HepG2 (cell line): ENCODE results near the gene ASPM. TPM values are rescaled to one million over a fixed set of nuclear protein-coding genes. Genes with fewer than 3 reads are reported as not detected.

ENCODE experiments used
- ATAC-seq: fragments of 200-7000 bp; cut with Tn5 transposase; 3 replicates; pipeline ENCODE4 v1.9.1; 2020; ENCODE audit warnings: mild to moderate bottlenecking, moderate library complexity
- Bru-seq: library from RNA; stranded (reverse); fragments of 400-500 nt; gene quantifications from one replicate; lab custom pipeline; 2021; lab: Mats Ljungman, UMichigan
- BruChase-seq, 2 experiments: library from RNA; stranded (reverse); fragments of 400-500 nt; gene quantifications; one replicate each; lab custom pipeline; 2021; lab: Mats Ljungman, UMichigan
- BruUV-seq: library from RNA; stranded (reverse); fragments of 400-500 nt; replicated peaks from 2 replicates; lab custom pipeline; 2021; lab: Mats Ljungman, UMichigan
- CTCF ChIA-PET: fragments of 300-600 bp; formaldehyde crosslinking; extraction: SDS; loops from one replicate; lab custom pipeline; 2021; ENCODE audit warnings: low total read pairs, inconsistent platforms, low intra/inter-chr PET ratio; lab: Yijun Ruan, JAX
- POLR2A ChIA-PET: fragments of 350-600 bp; sonication (Branson Sonifier 250); formaldehyde crosslinking; loops from one replicate; lab custom pipeline; 2020; ENCODE audit warnings: antibody characterized with exemption, inconsistent platforms; lab: Yijun Ruan, JAX
- DNase-seq: peaks from one replicate; pipeline ENCODE4 v3.0.0-alpha.2; 2015; ENCODE audit warnings: low spot score
- FAIRE-seq: peaks from 3 replicates; lab custom pipeline; 2011; peaks lifted over from hg19 to GRCh38; lab: Jason Lieb, UNC
- H2AFZ ChIP-seq: one replicate; pipeline ENCODE4 v1.6.1; 2011; ENCODE audit warnings: low read length, inconsistent platforms
- H3K27ac ChIP-seq: fragments of 300-600 bp; 3 replicates; pipeline ENCODE4 v1.8.0; 2011; ENCODE audit warnings: mixed run types, mild to moderate bottlenecking, mixed read lengths, low read length, inconsistent platforms; ENCODE audit not compliant: insufficient read depth; ENCODE audit errors: extremely low read length
- H3K27me3 ChIP-seq, 2 experiments: fragments of 200-600 bp in 1 of 2; 2 replicates in 1 of 2; 3 replicates in 1 of 2; pipeline versions ENCODE4 v1.6.0 to v1.8.0; 2011; ENCODE audit warnings: low read length in 2 of 2, mild to moderate bottlenecking in 2 of 2, moderate library complexity in 2 of 2, inconsistent platforms in 1 of 2; ENCODE audit not compliant: insufficient read depth in 2 of 2, control insufficient read depth in 1 of 2
- H3K36me3 ChIP-seq, 2 experiments: fragments of 200-600 bp in 1 of 2; replicated peaks in 1 of 2; 2 replicates in 1 of 2; 3 replicates in 1 of 2; pipeline versions ENCODE4 v1.5.1 to v1.8.0; 2011; ENCODE audit warnings: low read length in 2 of 2, inconsistent platforms in 1 of 2; ENCODE audit not compliant: insufficient read depth in 2 of 2, control insufficient read depth in 1 of 2
- H3K4me1 ChIP-seq: 2 replicates; pipeline ENCODE4 v1.5.1; 2012; ENCODE audit warnings: low read length, inconsistent platforms; ENCODE audit not compliant: insufficient read depth
- H3K4me2 ChIP-seq: 2 replicates; pipeline ENCODE4 v1.6.0; 2011; ENCODE audit warnings: low read depth, low read length, inconsistent platforms
- H3K4me3 ChIP-seq, 3 experiments: fragments of 200-600 bp in 1 of 3; sonication (generic), shearing (Covaris generic) in 1 of 3; replicated peaks in 1 of 3; 2 replicates each; pipeline ENCODE4 v1.5.1; 2011 to 2016; ENCODE audit warnings: low read length in 3 of 3, inconsistent platforms in 2 of 3, low read depth in 2 of 3, mild to moderate bottlenecking in 2 of 3, control low read depth in 1 of 3, mixed read lengths in 1 of 3; ENCODE audit not compliant: insufficient read depth in 1 of 3
- H3K79me2 ChIP-seq: one replicate; pipeline ENCODE4 v1.6.1; 2011; ENCODE audit warnings: low read length, inconsistent platforms; ENCODE audit not compliant: insufficient read depth
- H3K9ac ChIP-seq: 2 replicates; pipeline ENCODE4 v1.6.0; 2011; ENCODE audit warnings: mild to moderate bottlenecking, low read depth, low read length, inconsistent platforms; ENCODE audit not compliant: insufficient read depth
- H3K9me3 ChIP-seq: 2 replicates; pipeline ENCODE4 v1.5.1; 2012; ENCODE audit warnings: mild to moderate bottlenecking, low read length
- H4K20me1 ChIP-seq: 2 replicates; pipeline ENCODE4 v1.6.0; 2011; ENCODE audit warnings: inconsistent platforms, mild to moderate bottlenecking, low read length, moderate library complexity; ENCODE audit not compliant: insufficient read depth
- AKNA ChIP-seq: sonication (generic); formaldehyde crosslinking; IDR thresholded peaks from 2 replicates; pipeline ENCODE4 v1.4.0; 2020; ENCODE audit warnings: missing genetic modification reagents, borderline replicate concordance
- ARID2 ChIP-seq: sonication (generic); formaldehyde crosslinking; IDR thresholded peaks from 2 replicates; pipeline ENCODE4 v1.8.1; 2022; ENCODE audit warnings: mild to moderate bottlenecking, missing genetic modification reagents, borderline replicate concordance
- DMAP1 ChIP-seq: IDR thresholded peaks from 2 replicates; pipeline ENCODE4 v1.6.1; 2016
- POGZ ChIP-seq: sonication (generic); formaldehyde crosslinking; IDR thresholded peaks from 2 replicates; pipeline ENCODE4 v1.4.0; 2020; ENCODE audit warnings: mild to moderate bottlenecking, missing genetic modification reagents
- POLR2A ChIP-seq, 2 experiments: IDR thresholded peaks; 2 replicates each; pipeline ENCODE4 v1.6.1; 2011; ENCODE audit warnings: low read depth in 2 of 2, low read length in 2 of 2, mild to moderate bottlenecking in 1 of 2, moderate library complexity in 1 of 2; ENCODE audit not compliant: insufficient read depth in 1 of 2
- WGBS: methylation state at CpG from one replicate; pipeline ENCODE4 v1.1.6; 2017; ENCODE audit warnings: low lambda C conversion rate; 5-methylcytosine and 5-hydroxymethylcytosine counted together
- in situ Hi-C: cut with HindIII; loops from 2 replicates; pipeline ENCODE4 v1.10.0; 2017; ENCODE audit warnings: low pct_unique_long_range_greater_than_20kb; ENCODE audit not compliant: extremely low pct_ligation_motif_present
- intact Hi-C: fragments of 100-400 bp; cut with micrococcal nuclease; formaldehyde crosslinking; loops from one replicate; pipeline ENCODE4 v1.10.0; 2022; ENCODE audit not compliant: unreplicated experiment
- long read RNA-seq, 2 experiments: library from RNA in 1 of 2; library from polyadenylated mRNA in 1 of 2; stranded (forward) in 1 of 2; unstranded in 1 of 2; transcript quantifications; one replicate each; pipeline ENCODE4 v2.0.0, GENCODE V29; 2019 to 2022
- polyA minus RNA-seq, 3 experiments: library from RNA; depleted of rRNA, polyadenylated mRNA; stranded (reverse); fragments of >200 nt; gene quantifications; 2 replicates each; pipeline ENCODE4 v1.2.3, GENCODE V29; 2011; ENCODE audit warnings: low replicate concordance in 1 of 3
- polyA plus RNA-seq, 8 experiments: library from polyadenylated mRNA; depleted of rRNA in 3 of 8; stranded (reverse) in 7 of 8; unstranded in 1 of 8; fragments of >200 nt; fragmentation: Illumina TruSeq in 4 of 8; extraction: Trizol in 4 of 8; gene quantifications; 2 replicates each; pipeline versions ENCODE4 v1.2.1 to v1.2.3, GENCODE V29; 2011 to 2016; ENCODE audit warnings: low read depth in 4 of 8, missing spikeins in 1 of 8, mixed read lengths in 1 of 8; ENCODE audit not compliant: insufficient read depth in 1 of 8
- total RNA-seq, 5 experiments: library from RNA; depleted of rRNA; stranded (reverse); fragments of >200 nt; fragmentation: Illumina TruSeq; extraction: Trizol; gene quantifications; 2 replicates each; pipeline ENCODE4 v1.2.3, GENCODE V29; 2016; ENCODE audit warnings: low read depth in 1 of 5

Gene ASPM, protein sequence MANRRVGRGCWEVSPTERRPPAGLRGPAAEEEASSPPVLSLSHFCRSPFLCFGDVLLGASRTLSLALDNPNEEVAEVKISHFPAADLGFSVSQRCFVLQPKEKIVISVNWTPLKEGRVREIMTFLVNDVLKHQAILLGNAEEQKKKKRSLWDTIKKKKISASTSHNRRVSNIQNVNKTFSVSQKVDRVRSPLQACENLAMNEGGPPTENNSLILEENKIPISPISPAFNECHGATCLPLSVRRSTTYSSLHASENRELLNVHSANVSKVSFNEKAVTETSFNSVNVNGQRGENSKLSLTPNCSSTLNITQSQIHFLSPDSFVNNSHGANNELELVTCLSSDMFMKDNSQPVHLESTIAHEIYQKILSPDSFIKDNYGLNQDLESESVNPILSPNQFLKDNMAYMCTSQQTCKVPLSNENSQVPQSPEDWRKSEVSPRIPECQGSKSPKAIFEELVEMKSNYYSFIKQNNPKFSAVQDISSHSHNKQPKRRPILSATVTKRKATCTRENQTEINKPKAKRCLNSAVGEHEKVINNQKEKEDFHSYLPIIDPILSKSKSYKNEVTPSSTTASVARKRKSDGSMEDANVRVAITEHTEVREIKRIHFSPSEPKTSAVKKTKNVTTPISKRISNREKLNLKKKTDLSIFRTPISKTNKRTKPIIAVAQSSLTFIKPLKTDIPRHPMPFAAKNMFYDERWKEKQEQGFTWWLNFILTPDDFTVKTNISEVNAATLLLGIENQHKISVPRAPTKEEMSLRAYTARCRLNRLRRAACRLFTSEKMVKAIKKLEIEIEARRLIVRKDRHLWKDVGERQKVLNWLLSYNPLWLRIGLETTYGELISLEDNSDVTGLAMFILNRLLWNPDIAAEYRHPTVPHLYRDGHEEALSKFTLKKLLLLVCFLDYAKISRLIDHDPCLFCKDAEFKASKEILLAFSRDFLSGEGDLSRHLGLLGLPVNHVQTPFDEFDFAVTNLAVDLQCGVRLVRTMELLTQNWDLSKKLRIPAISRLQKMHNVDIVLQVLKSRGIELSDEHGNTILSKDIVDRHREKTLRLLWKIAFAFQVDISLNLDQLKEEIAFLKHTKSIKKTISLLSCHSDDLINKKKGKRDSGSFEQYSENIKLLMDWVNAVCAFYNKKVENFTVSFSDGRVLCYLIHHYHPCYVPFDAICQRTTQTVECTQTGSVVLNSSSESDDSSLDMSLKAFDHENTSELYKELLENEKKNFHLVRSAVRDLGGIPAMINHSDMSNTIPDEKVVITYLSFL (N-terminal part only)
- total RNA-seq (2016; rRNA removed; fragmentation: Illumina TruSeq; extraction: Trizol) (29.1 and 35.8 TPM in 2 replicates), polyA plus RNA-seq (2011; rRNA removed) (4.2 and 7.7 TPM in 2 replicates), polyA minus RNA-seq (2011; rRNA and poly(A)+ RNA removed; ENCODE audit: low replicate concordance) (5.4 and 39.3 TPM in 2 replicates), Bru-seq, nascent RNA (percentile 77 among the genes with signal in this experiment), BruChase-seq, experiment 1, labeled RNA remaining after a 6-hour chase (percentile 80 among the genes with signal in this experiment), BruChase-seq, experiment 2, labeled RNA remaining after a 2-hour chase (percentile 83 among the genes with signal in this experiment)
- 1.6 and 2.1 TPM in 2 replicates for total RNA-seq (2016; cell fraction: cytosol; rRNA removed; fragmentation: Illumina TruSeq; extraction: Trizol; ENCODE audit: low read depth)
- 27.3 and 33.8 TPM in 2 replicates for total RNA-seq (2016; cell fraction: insoluble cytoplasmic fraction; rRNA removed; fragmentation: Illumina TruSeq; extraction: Trizol)
- 4.8 and 6.2 TPM in 2 replicates for total RNA-seq (2016; cell fraction: membrane; rRNA removed; fragmentation: Illumina TruSeq; extraction: Trizol)
- 106 and 107 TPM in 2 replicates for total RNA-seq (2016; cell fraction: nucleus; rRNA removed; fragmentation: Illumina TruSeq; extraction: Trizol)
- polyA plus RNA-seq (2011; cell fraction: cytosol; rRNA removed), result 1.6 and 1.9 TPM in 2 replicates
- polyA plus RNA-seq (2011; cell fraction: nucleus; rRNA removed), result 7.6 and 8.3 TPM in 2 replicates
- polyA plus RNA-seq (2012), result 5.7 and 11.2 TPM in 2 replicates
- 0.29 and 0.42 TPM in 2 replicates for polyA plus RNA-seq (2016; cell fraction: cytosol; fragmentation: Illumina TruSeq; extraction: Trizol; ENCODE audit: low read depth)
- polyA plus RNA-seq (2016; cell fraction: insoluble cytoplasmic fraction; fragmentation: Illumina TruSeq; extraction: Trizol; ENCODE audit: low read depth), result 14.1 and 15.2 TPM in 2 replicates
- 1.1 and 1.3 TPM in 2 replicates for polyA plus RNA-seq (2016; cell fraction: membrane; fragmentation: Illumina TruSeq; extraction: Trizol; ENCODE audit: low read depth)
- polyA plus RNA-seq (2016; cell fraction: nucleus; fragmentation: Illumina TruSeq; extraction: Trizol; ENCODE audit: insufficient read depth, low read depth), result 68.0 and 76.0 TPM in 2 replicates
- 9.2 and 12.6 TPM in 2 replicates for polyA minus RNA-seq (2011; cell fraction: cytosol; rRNA and poly(A)+ RNA removed)
- 53.3 and 75.3 TPM in 2 replicates for polyA minus RNA-seq (2011; cell fraction: nucleus; rRNA and poly(A)+ RNA removed)
- long read RNA-seq, experiment 1, partial matches to known transcripts, result 13 of 13 reads
- long read RNA-seq, experiment 1, other reads (novel, unspliced or antisense), result 0 of 13 reads
- long read RNA-seq, experiment 2, partial matches to known transcripts, result 8 of 9 reads
- long read RNA-seq, experiment 2, other reads (novel, unspliced or antisense), result 1 of 9 reads

- no peaks in the 10 kb centered on the region for H4K20me1 ChIP-seq
- H3K9me3 ChIP-seq, result no peaks in the 10 kb centered on the region
- peak within 1 kb of the TSS; percentile 76 to 91 (median 84) for H3K4me3 ChIP-seq
- H3K79me2 ChIP-seq, result peaks cover 26% of the 10 kb centered on the region
- POLR2A ChIA-PET, result no interaction called here
- BruUV-seq, result TSS peak; percentile 83
- WGBS, result under 1% methylated on average over 32 of the region's 67 CpGs
- peak within 1 kb of the TSS; percentile 82 for H3K4me2 ChIP-seq
- DNase-seq, result peak; percentile 91
- H2AFZ ChIP-seq, result peak within 1 kb of the TSS; percentile 99
- peak within 1 kb of the TSS; percentile 76 for H3K9ac ChIP-seq
- in situ Hi-C loops (no loop called here), intact Hi-C loops (loop anchor here (2.0 kb wide), 1 partner anchor 28 kb away; no protein-coding TSS in a partner anchor)
- peaks cover 57% of the 10 kb centered on the region for H3K4me1 ChIP-seq
- peak; percentile 89 for FAIRE-seq
- peak within 1 kb of the TSS; percentile 75 for H3K27ac ChIP-seq
- ATAC-seq, result peak; percentile 98
- CTCF ChIA-PET, result no interaction called here
- H3K27me3 ChIP-seq, result no peaks in the 10 kb centered on the region; a peak in 1 of 5 replicates
- no peaks in the 10 kb centered on the region; a peak in 1 of 5 replicates for H3K36me3 ChIP-seq
- peak in 1 of 2 experiments; percentile 45; a peak in 2 of 4 replicates for TF ChIP-seq POLR2A (IDR thresholded peaks at IDR 0.05; ENCODE audit: insufficient read depth in 1 of 2, low read depth in 2 of 2, low read length in 2 of 2)
- no peak for TF ChIP-seq AKNA
- peak; percentile 97 for TF ChIP-seq ARID2 (CRISPR knock-in tag)
- TF ChIP-seq POGZ (CRISPR knock-in tag), result peak; percentile 81
- peak; percentile 78; the same call in 1 of the 2 replicates for TF ChIP-seq DMAP1
These were observed at the start of gene ASPM for GRCh38 chr1:197146101-197147095. Gene ASPM, minus strand, starts transcription at chr1:197146669. Its CDS starts 232 bp downstream, at chr1:197146437.
